HG03280 (cell line): ENCODE results near the gene TSPYL1.
A peak's percentile ranks its signal among the peaks of the same experiment; 100 is the strongest.
"Not testable (repeated sequence)": the region's sequence is repeated elsewhere in the genome, so short reads cannot be mapped to it uniquely, and the experiment has no call there.

Experiments
- ATAC-seq: cut with Tn5 transposase; IDR thresholded peaks from one replicate; pipeline ENCODE4 v1.9.1; 2021; ENCODE audit warnings: mild to moderate bottlenecking, moderate library complexity; ENCODE audit not compliant: unreplicated experiment

Gene TSPYL1

DNA sequence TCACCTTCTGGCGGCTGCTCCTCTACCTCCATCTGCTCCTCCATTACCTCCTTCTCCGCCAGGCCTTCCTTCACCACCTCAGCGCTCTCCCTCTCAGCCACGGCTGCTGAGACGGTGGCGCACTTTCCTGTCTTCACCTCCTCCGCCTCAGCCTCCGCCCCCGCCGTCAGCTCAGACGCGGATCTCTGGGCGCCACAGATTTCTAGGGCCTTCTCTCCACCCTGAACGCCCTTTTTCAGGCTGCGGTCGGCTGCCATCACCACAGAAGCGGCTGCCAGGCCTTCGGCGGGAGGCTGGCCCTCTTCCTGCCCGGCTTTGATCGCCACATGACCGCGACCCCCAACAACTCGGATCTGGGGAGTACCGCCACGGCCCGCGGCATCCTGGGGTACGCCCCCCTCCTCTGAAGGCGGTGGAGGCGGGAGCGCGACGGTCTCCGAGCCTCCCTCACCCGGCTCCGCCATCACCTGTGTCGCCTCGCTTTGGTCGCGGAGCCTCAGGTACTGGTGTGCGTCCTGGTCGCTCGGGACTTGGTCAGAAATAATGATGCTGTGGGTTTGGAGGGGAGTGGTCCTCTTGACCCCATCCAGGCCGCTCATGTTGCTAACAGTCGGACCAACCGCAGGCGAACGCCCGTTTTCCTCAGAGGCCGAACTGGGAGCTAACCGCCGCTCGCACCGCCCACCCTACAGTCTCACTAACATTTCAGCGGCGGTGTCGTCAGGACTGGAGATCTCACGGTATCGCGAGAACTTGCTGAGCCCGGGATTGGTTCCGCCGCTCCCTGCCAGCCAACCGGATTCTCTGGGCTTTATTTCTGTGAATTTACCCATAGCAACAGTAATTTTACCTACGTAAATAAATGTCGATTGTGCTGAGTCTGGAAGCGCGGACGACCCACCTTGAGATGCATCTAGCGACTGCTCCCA, at the start of gene TSPYL1:
Gene TSPYL1, minus strand, starts transcription at position 699 of the 929 bp plus-strand sequence. Its CDS starts 100 bp downstream, at position 599.
- ATAC-seq: peak; percentile 94

DNA sequence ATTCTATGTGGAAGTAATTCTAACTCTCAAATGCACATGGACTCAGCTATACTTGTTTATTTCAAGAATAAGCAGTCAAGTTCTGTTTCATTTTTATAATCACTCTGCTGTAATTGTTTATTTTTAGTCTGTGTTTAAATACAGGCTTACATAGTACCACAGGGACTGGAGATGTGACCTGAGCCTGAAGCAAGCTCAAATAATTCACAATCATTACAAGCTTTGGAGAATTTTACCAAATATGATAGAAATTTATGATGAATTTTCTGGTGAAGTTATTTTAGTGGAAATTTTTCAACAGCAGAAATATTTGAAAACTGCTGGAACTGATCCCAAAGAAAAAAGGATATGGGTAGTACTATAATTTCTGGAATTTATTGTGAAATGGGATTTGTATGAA, 49.4 kb upstream of the TSPYL1 start:
- ATAC-seq: no peak

DNA sequence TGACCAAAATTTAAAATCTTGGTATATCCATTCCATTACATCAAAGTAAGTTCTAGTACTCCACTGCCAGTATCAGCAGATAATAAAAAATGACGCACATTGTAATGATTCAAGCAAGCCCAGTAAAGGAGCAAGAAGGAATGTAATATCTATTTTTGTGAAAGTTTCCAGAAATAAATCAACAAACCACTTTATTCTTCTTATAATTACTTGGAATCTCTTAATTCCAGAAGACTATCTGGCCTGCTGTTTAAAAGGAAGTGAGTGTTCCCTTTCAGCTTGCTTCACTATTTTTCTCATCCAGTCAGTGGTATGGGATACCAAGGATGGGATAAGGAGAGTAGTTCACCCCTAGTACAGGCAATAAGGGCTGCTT, 48.8 kb upstream of the TSPYL1 start:
- ATAC-seq: no peak

DNA sequence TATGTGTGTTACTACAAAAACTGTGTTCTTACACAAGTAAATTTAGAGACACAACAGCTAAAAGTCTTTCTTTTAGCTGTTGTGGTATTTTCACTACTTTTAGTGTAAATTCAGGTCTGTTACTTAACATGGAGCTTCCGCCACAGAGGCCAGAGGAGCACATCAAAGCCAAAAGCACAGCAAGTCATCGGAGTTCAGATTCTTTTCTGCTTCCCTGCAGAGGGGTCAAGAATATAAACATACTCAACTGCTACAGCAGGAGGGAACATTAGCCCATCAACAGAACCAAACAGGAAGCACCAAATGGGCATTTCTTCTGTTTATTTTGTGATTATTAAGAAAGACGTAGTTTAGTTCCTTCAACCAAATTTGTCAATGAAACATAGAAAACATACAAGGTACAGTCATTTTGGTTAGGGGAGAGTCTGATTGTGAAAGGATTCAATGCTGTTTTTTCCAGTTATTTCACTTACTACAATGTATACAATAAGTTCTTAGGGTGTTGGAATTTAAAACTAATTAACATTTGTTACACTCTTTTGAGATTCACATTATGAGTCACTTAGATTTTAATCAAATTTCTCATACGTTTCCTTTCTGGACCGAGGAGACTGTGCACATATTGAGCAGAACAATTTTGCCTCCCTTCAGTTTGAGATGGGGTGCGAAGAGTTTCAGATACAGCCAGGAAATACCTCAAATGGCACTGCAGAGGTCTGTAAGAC, 48.2 kb upstream of the TSPYL1 start:
- ATAC-seq: no peak

DNA sequence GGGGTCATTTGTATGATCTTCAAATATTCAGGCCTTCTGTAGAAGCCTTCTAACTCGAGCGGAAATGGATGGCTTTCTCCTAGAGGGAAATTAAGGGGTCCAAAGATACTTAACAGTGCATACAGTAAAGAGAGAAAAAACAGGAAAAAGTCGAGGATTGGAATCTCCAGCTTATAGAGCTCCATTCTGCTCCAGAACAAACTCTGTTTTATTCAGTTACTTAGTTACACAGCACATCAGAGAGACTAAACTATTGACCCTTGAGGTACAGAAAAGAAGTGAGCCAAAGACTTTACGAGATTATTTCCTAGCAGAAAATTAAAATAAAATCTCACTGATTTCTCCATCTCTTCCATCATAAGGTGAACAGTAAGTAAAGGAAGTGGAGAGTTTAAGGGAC, 47.3 kb upstream of the TSPYL1 start:
- no peak for ATAC-seq

DNA sequence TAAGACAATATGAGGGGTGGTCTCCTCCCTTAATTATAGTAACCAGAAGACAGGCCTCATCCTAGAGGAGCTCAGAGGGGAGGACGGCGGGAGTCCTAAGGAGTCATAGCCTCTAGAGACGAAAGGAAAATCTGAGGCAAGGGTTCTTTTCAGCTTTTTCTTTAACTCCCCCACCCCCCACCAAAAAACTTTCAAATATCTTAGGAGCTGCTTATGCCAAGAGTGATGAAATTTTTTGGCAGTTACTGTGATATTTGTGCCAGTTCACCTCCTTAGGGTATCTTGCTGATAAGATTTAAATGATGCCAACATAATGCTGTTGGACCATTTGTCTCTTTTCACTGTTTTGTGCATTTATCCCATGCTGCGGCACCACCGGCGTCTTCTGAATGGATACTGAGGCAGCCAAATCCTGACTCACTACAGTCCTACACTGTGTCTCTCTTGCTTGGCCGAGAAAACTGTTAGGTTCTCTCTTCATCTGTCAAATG, 46.5 kb upstream of the TSPYL1 start:
- ATAC-seq: no peak

- ATAC-seq: not testable (repeated sequence)
These were observed 46.0 kb upstream of the TSPYL1 start for GRCh38 chr6:116325634-116326132.

DNA sequence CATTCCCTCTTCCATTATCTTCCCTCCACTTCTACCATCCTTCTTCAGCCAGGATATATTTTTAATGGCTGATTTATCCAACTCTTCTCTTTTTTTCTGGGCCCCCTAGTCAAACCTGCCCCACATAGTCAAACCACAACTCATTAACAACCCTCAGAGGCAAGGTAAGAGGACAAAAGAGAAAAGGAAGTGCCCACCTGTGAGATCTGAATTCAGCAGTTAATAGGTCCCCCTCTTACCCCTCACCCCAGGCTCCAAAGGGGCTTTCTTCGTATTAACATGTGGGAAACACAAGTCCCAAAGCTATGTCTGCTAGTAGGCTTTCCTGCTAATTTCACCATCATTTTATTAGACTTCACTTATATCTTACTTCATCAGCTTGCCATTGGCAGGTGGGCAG, 44.1 kb upstream of the TSPYL1 start:
- no peak for ATAC-seq

GRCh38 chr6:116321933-116322332, 42.2 kb upstream of the TSPYL1 start:
- not testable (repeated sequence) for ATAC-seq

GRCh38 chr6:116316772-116317467, 37.2 kb upstream of the TSPYL1 start:
- no peak for ATAC-seq

GRCh38 chr6:116314878-116315277, 35.1 kb upstream of the TSPYL1 start:
- no peak for ATAC-seq

DNA sequence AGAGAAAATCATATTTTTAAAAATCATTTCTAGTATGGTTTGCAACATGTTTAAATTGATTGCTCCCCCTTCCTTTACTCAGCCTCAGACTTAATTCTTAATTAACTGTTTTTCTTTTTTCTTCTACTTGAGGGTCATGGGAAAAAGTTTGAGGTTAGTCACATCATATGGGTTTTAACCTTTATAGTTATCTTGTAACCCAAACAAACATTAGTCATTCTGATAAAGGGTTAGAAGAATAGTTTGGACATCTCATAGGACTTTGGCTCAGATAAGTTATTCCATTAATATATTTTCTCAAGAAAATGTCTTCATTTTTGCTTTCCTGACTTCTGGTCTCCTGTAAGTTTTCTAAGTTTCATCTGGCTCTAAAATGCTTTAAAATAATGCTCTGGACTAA, 34.5 kb upstream of the TSPYL1 start:
- no peak for ATAC-seq

- no peak for ATAC-seq
These were observed 33.5 kb upstream of the TSPYL1 start for GRCh38 chr6:116313101-116313776.

DNA sequence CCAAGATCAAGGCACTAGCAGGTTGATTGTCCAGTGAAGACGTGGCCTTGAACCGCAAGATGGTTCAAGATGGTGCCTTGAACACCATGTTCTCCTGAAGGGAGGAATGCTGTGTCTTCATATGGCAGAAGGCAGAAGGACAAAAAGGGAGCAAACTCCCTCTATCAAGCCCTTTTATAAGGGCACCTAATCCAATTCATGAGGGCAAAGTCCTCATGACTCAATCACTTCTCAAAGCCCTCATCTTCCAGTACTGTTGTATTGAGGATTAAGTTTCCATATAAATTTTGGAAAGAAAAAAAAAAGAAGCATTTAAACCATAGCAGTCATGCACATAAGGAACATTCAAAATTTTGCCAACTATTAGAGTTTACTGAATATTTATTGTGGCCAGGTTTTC, 29.9 kb upstream of the TSPYL1 start:
- no peak for ATAC-seq

- no peak for ATAC-seq
These were observed 29.3 kb upstream of the TSPYL1 start for GRCh38 chr6:116309001-116309400.

DNA sequence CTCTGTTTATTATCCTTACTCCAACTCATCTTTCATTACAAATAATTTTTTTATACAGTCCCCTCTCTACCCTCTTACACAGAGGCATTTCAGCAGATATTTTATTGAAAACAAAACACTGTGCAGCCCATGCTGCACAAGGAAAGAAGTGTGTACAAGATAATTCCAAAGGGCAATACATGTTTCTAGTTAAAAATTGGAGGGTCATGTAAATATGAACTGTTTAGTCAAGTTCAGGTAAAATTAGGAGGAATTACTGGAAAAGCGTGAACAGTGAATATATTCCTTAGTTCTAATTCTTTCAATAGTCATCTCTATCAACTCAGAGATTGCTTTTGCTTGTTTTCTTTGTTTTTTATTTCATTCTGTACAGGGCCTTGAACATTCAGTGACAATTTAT, 27.9 kb upstream of the TSPYL1 start:
- no peak for ATAC-seq

DNA sequence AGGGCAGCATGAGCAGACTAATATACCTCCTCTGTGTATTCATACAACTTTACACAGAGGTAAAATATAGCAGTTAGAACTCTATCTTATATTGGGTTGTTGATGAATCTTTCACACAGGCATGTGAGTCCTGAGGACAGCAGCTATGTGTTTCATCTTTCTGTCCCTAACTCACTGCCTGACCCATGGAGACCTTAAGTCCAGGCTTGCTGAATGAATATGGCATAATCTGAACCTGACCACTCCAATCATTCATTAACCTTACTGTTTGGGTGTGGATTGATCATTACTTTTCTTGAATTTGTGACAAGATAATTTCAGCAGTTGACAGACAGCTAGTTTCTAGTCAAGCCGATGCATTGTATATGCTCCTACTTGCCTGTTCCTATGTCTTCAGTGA, 27.3 kb upstream of the TSPYL1 start:
- ATAC-seq: no peak

GRCh38 chr6:116304538-116305097, 24.9 kb upstream of the TSPYL1 start:
- ATAC-seq: no peak

- no peak for ATAC-seq
These were observed 21.4 kb upstream of the TSPYL1 start for GRCh38 chr6:116301104-116301503.

DNA sequence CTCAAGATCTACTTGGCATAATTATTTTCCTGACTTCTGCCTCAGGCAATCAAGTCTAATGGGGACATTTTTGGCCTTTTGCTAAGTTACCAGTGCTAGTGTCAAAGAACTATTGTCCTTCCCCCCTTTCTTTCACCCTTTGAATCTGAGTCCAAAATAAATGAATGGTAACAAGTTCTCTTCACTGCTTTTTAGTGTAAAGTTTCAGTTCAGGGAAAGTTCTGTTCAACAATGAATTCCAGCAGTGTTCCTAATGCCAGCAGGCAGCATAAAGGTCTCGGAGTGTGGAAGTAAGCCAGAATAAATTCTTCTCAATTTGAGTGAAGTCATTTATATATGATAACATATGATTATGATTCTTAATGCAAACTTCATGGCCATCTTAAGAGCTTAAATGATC, 20.8 kb upstream of the TSPYL1 start:
- ATAC-seq: no peak
